ENCODE measurements around the gene KAT5. TPM values are rescaled to one million over a fixed set of nuclear protein-coding genes. Genes with fewer than 3 reads are reported as not detected.
"Not testable (repeated sequence)": the region's sequence is repeated elsewhere in the genome, so short reads cannot be mapped to it uniquely, and the experiment has no call there.

KAT5 gene
- total RNA-seq, 2 donors from 2014 or later, result 29.7 to 50.1 TPM

GRCh38 chr11:65764434-65764833 lies 52.4 kb downstream of the KAT5 start:
- no peak for TF ChIP-seq CTCF (IDR thresholded peaks at IDR 0.05)
- Histone ChIP-seq H3K9me3 (no peaks in the 10 kb centered on the region), H3K4me1 (no peaks in the 10 kb centered on the region), H3K36me3 (no peaks in the 10 kb centered on the region), H3K27ac (no peak overlapping the region), H3K27me3 (no peaks in the 10 kb centered on the region), H3K4me3 (no peak overlapping the region)
- no peak for DNase-seq (ENCODE audit: low spot score)

GRCh38 chr11:65766535-65766934 lies 54.5 kb downstream of the KAT5 start:
- Histone ChIP-seq H3K4me3 (no peak overlapping the region), H3K9me3 (no peaks in the 10 kb centered on the region), H3K27ac (no peak overlapping the region), H3K27me3 (no peaks in the 10 kb centered on the region), H3K36me3 (no peaks in the 10 kb centered on the region), H3K4me1 (peaks cover 0 to 7% of the 10 kb centered on the region in 2 donors)
- TF ChIP-seq CTCF (IDR thresholded peaks at IDR 0.05), result no peak
- no peak for DNase-seq (ENCODE audit: low spot score)

GRCh38 chr11:65767406-65767805 lies 55.4 kb downstream of the KAT5 start:
- Histone ChIP-seq H3K4me3 (no peak overlapping the region), H3K9me3 (no peaks in the 10 kb centered on the region), H3K27me3 (no peaks in the 10 kb centered on the region), H3K4me1 (peaks cover 0 to 7% of the 10 kb centered on the region in 2 donors), H3K27ac (no peak overlapping the region), H3K36me3 (no peaks in the 10 kb centered on the region)
- DNase-seq (ENCODE audit: low spot score), result no peak
- no peak for TF ChIP-seq CTCF (IDR thresholded peaks at IDR 0.05)

GRCh38 chr11:65767806-65768205 lies 55.8 kb downstream of the KAT5 start:
- DNase-seq (ENCODE audit: low spot score); H3K4me3 ChIP-seq; H3K4me1 ChIP-seq; H3K9me3 ChIP-seq; H3K27me3 ChIP-seq; H3K27ac ChIP-seq; H3K36me3 ChIP-seq: not testable (repeated sequence)

Other genes starting within 250 kb of the KAT5 start
- gene MALAT1, start 213.2 kb upstream of the KAT5 start, total RNA-seq, result 1,000 to 10,000 TPM; 2,120 to 2,577 TPM
- 10 to 100 TPM; 71.8 to 89.7 TPM for gene SCYL1, start 187.2 kb upstream of the KAT5 start, total RNA-seq
- gene LTBP3, start 153.9 kb upstream of the KAT5 start, total RNA-seq, result 100 to 1,000 TPM; 114 to 161 TPM
- 10 to 100 TPM; 36.1 to 50.6 TPM for gene ZNRD2, start 141.8 kb upstream of the KAT5 start, total RNA-seq
- 10 to 100 TPM; 25.7 to 51.0 TPM for gene FAM89B, start 139.7 kb upstream of the KAT5 start, total RNA-seq
- 10 to 100 TPM; 20.5 to 85.3 TPM for gene EHBP1L1, start 136.2 kb upstream of the KAT5 start, total RNA-seq
- gene KCNK7, start 116.5 kb upstream of the KAT5 start, total RNA-seq, result under 1 TPM in 1 of 2 donors, not detected in 1; 0.39 TPM
- 10 to 100 TPM; 21.1 to 30.5 TPM for gene MAP3K11, start 98.0 kb upstream of the KAT5 start, total RNA-seq
- 10 to 100 TPM; 16.1 to 21.8 TPM for gene PCNX3, start 96.5 kb upstream of the KAT5 start, total RNA-seq
- 10 to 100 TPM; 14.5 to 29.6 TPM for gene SIPA1, start 74.2 kb upstream of the KAT5 start, total RNA-seq
- 10 to 100 TPM; 30.7 to 54.9 TPM for gene RELA, start 49.3 kb upstream of the KAT5 start, total RNA-seq
- 100 to 1,000 TPM; 105 to 194 TPM for gene RNASEH2C, start 8.5 kb downstream of the KAT5 start, total RNA-seq
- gene AP5B1, start 68.7 kb downstream of the KAT5 start, total RNA-seq, result 10 to 100 TPM in 1 of 2 donors, 1 to 10 TPM in 1; 9.5 to 14.3 TPM
- gene OVOL1, start 74.8 kb downstream of the KAT5 start, total RNA-seq, result not detected
- under 1 TPM; 0.20 to 0.37 TPM for gene SNX32, start 121.7 kb downstream of the KAT5 start, total RNA-seq
- 100 to 1,000 TPM; 365 to 493 TPM for gene CFL1, start 145.9 kb downstream of the KAT5 start, total RNA-seq
- 10 to 100 TPM; 23.4 to 26.3 TPM for gene MUS81, start 148.2 kb downstream of the KAT5 start, total RNA-seq
- gene EFEMP2, start 160.5 kb downstream of the KAT5 start, total RNA-seq, result 100 to 1,000 TPM; 117 to 156 TPM
- gene CTSW, start 167.6 kb downstream of the KAT5 start, total RNA-seq, result 1 to 10 TPM in 1 of 2 donors, under 1 TPM in 1; 0.39 to 1.1 TPM
- 10 to 100 TPM; 50.9 to 82.8 TPM for gene FIBP, start 176.2 kb downstream of the KAT5 start, total RNA-seq
- gene CCDC85B, start 178.4 kb downstream of the KAT5 start, total RNA-seq, result 100 to 1,000 TPM; 115 to 172 TPM
- 1 to 10 TPM; 4.9 to 6.8 TPM for gene FOSL1, start 188.1 kb downstream of the KAT5 start, total RNA-seq
- 10 to 100 TPM; 13.9 to 23.5 TPM for gene C11orf68, start 206.8 kb downstream of the KAT5 start, total RNA-seq
- gene DRAP1, start 207.2 kb downstream of the KAT5 start, total RNA-seq, result 10 to 100 TPM; 72.1 to 83.1 TPM
- not detected for gene TSGA10IP, start 233.2 kb downstream of the KAT5 start, total RNA-seq
- 10 to 100 TPM; 20.7 to 42.5 TPM for gene SART1, start 249.5 kb downstream of the KAT5 start, total RNA-seq